Stimulated activated CD4-positive, alpha-beta T cell treated with anti-CD3 and anti-CD28 coated beads, Interleukin-4, amount 100 ng/mL, for 24 hours (primary cell): ENCODE data around the gene PAPSS2.
"Not testable (repeated sequence)": the region's sequence is repeated elsewhere in the genome, so short reads cannot be mapped to it uniquely, and the experiment has no call there.

Experiments
- DNase-seq: peaks from one replicate; pipeline ENCODE4 v3.0.0-alpha.2; 2020

Gene PAPSS2

GRCh38 chr10:87659571-87660483, at the start of gene PAPSS2:
Gene PAPSS2, plus strand, starts transcription at chr10:87659878. Its CDS starts 104 bp downstream, at chr10:87659982.
- DNase-seq = peak; percentile 14

DNA sequence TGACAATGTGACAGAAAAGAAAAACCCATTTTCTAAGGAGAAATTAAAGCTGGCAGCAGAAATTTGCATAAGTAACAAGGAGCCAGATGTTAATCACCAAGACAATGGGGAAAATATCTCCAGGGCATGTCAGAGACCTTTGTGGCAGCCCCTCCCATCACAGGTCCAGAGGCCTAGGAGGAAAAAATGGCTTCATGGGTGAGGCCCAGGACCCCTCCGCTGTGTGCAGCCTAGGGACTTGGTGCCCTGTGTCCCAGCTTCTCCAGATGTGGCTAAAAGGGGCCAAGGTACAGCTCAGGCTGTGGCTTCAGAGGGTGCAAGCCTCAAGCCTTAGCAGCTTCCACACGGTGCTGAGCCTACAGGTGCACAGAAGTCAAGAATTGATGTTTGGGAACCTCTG, 48.3 kb upstream of the PAPSS2 start:
- DNase-seq = not testable (repeated sequence)

DNA sequence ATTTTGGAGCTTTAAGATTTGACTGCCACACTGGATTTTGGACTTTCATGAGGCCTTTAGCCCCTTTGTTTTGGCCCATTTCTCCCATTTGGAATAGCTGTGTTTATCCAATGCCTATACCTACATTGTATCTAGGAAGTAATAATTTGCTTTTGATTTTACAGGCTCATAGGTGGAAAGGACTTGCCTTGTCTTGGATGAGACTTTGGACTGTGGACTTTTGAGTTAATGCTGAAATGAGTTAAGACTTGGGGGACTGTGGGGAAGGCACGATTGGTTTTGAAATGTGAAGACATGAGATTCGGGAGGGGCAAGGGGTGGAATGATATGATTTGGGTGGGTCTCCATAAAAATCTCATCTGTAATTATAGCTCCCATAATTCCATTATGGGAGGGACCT, 47.6 kb upstream of the PAPSS2 start:
- DNase-seq = no peak

DNA sequence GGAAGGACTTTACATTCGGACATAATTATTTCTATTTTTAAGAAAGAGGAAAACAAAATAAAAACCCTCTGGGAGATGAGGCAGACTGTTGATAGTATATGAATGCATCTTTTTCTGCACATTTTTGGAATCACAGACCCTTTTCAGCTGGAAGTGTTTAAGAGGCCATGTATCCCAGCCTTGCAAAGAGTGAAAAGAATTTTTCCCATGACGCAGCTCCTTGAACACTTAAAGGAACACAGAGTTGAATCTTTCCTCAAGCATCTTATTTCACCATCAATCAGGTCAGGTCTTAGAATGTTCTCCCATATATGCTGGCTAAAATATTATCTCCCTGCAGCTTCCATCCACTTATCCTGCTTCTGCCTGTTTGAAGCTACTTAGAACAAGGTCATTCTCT, 45.9 kb upstream of the PAPSS2 start:
- DNase-seq = no peak

GRCh38 chr10:87615856-87616255, 43.8 kb upstream of the PAPSS2 start:
- DNase-seq = no peak

GRCh38 chr10:87617503-87617902, 42.2 kb upstream of the PAPSS2 start:
- DNase-seq = no peak

GRCh38 chr10:87618566-87619423, 40.9 kb upstream of the PAPSS2 start:
- no peak for DNase-seq

GRCh38 chr10:87619705-87620104, 40.0 kb upstream of the PAPSS2 start:
- DNase-seq = no peak

DNA sequence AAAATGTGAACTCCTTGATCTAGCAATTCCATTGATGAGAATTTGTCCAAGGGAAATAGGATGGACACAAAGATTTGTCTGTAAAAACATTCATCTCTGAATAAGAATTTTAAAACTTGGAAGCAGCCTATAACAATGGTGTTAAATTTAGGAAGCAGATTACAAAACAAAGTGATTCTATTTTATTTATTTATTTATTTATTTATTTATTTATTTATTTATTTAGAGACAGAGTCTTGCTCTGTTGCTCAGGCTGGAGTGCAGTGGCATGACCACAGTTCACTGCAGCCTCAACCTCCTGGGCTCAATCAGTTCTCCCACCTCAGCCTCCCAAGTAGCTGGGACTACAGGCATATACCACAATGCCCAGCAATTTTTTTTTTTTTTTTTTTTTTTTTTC, 38.2 kb upstream of the PAPSS2 start:
- DNase-seq = not testable (repeated sequence)

GRCh38 chr10:87622314-87623004, 37.2 kb upstream of the PAPSS2 start:
- no peak for DNase-seq

GRCh38 chr10:87623191-87623590, 36.5 kb upstream of the PAPSS2 start:
- DNase-seq = no peak

GRCh38 chr10:87625661-87626060, 34.0 kb upstream of the PAPSS2 start:
- DNase-seq = no peak

DNA sequence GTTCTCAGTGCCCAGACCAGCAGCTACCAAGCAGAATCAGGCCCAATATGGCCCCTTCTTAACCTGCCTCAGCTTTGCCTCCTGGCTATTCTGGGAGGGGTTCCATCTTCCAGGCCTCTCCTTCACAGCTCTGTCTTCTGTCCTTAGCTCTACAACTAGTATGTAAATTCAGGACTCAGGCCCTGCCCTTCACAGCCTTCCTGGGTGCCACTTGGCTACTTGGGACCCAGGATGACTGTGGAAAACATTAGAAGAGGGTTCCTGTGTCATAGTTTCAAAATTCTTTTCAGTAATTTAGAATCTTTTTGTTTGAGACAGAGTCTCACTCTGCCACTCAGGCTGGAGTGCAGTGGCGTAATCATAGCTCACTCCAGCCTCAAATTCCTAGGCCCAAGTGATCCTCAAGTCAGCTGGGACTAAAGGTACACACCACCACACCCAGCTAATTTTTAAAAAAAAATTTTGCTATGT, 33.2 kb upstream of the PAPSS2 start:
- no peak for DNase-seq

DNA sequence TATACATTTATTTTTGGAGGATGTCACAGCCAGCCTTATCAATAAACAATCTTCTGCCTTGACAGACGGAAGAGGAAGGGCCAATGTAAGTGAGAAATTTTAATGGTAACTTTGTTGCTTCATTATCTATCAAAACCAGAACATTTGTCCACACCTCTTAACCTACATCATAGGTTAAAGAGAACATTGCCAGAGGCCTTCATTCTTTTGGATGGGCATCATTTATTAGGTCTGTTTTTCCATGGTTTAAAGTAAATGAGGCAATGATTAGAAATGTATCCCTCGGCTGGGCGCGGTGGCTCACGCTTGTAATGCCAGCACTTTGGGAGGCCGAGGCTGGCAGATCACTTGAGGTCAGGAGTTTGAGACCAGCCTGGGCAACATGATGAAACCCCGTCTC, 29.5 kb upstream of the PAPSS2 start:
- no peak for DNase-seq

GRCh38 chr10:87632454-87632853, 27.2 kb upstream of the PAPSS2 start:
- no peak for DNase-seq

- no peak for DNase-seq
These were observed 25.4 kb upstream of the PAPSS2 start for GRCh38 chr10:87634311-87634710.

DNA sequence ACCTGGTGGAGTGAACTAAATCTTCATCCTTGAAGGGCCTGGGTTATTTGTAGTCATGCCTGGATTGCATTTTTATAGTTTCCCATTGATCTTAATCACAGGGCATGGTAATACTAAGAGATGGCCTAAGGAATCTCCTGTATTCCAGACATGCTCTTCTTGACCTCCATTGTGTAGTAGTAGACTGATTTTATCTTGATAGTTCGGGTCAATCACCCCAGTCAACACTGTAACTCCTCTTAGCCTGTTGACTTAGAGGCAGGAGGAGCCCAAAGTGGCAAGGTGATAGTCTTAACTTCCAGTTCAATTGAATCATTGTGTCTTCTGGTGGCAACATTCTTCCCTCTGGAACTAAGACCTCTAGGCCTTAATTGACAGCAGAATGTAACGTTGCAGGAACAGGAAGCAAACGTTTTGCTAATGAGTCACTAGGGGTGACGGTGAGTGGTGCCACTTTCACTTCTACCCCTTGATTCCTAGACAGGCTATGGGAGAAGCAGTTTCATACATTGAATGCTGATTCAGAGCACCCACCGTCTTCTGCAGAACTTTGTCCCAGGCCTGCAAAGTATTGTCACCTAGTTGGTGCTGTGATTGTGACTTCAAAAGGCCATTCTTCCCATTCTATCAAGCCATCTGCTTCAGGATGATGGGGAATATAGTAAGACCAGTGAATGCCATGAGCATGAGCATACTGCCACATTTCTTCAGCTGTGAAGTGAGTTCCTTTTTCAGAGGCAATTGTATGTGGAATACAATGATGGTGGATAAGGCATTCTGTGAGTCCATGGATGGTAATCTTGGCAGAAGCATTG, 24.0 kb upstream of the PAPSS2 start:
- DNase-seq = peak; percentile 41

DNA sequence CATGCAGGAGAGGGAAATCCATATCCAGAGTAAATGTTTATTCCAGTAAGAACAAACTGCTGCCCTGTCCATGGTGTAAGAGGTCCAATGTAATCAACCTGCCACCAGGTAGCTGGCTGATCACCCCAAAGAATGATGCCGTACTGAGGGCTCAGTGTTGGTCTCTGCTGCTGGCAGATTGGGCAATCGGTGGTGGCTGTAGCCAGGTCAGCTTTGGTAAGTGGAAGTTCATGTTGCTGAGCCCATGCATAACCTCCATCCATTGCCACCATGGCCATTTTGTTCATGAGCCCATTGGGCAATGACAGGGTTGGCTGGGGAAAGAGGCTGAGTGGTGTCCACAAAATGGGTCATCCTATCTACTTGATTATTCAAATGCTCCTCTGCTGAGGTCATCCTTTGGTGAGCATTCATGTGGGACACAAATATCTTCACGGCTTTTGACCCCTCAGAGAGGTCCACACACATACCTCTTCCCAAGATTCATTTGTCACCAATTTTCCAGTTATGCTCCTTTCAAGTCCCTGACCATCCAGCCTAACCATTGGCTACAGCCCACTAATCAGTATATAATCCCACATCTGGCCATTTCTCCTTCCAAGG, 23.3 kb upstream of the PAPSS2 start:
- no peak for DNase-seq

DNA sequence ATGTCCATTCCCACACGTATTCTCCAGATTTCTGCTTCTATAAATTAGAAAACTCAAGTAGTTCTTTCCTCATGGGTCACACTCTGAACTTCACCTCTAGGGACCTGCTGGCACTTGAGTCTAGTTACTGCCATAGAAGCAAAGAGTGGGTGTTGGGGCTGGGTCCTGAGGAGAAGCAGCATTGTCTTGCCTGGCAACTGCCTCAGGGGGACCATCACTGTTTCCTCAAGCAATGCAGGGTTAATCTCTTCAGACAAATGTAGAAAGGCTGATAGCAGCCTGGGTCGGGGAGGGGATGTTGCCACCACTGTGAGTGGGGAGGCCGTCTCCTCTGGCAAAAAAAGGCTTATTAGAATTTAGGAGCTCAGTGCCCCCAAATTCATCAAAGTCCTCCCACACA, 20.2 kb upstream of the PAPSS2 start:
- no peak for DNase-seq

GRCh38 chr10:87640043-87640442, 19.6 kb upstream of the PAPSS2 start:
- DNase-seq = no peak

GRCh38 chr10:87642486-87642885, 17.2 kb upstream of the PAPSS2 start:
- no peak for DNase-seq

GRCh38 chr10:87642988-87643387, 16.7 kb upstream of the PAPSS2 start:
- DNase-seq = no peak
